ENCODE measurements around the gene KNDC1.

- TF ChIP-seq GATA3 (IDR thresholded peaks at IDR 0.05; ENCODE audit: low read depth, low read length) (no peak), GATA2 (IDR thresholded peaks at IDR 0.05; ENCODE audit: low read depth, low read length) (no peak)
Observed at GRCh38 chr10:133122171-133122935, 37.7 kb upstream of the KNDC1 start.

All from SH-SY5Y (cell line).